ENCODE data around the gene SLC9A3. TPM values are rescaled to one million over a fixed set of nuclear protein-coding genes. Genes with fewer than 3 reads are reported as not detected.
A peak's percentile ranks its signal among the peaks of the same experiment; 100 is the strongest.

Gene SLC9A3
- total RNA-seq, 4 donors from 2014 or later = 1.7 to 4.5 (median 2.9) TPM

DNA sequence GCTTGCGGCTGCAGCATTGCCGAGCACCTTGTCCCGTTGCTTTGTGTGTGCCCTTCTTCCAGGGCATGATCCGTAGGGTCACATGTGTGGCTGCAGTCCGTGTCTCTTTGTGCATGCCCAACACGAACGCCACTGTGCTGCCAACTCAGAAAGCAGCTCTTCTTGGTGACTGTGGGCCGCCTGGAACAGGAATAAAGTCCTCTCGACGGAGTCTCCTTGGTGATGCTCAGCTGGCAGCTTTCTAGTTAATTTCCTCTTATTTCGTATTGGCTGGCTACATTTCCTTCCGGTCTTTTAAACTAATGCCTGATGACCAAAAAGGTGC, 75.5 kb downstream of the SLC9A3 start:
- ATAC-seq = no peak

GRCh38 chr5:448061-448765, 76.0 kb downstream of the SLC9A3 start:
- intact Hi-C loops (cut with DNase I; ENCODE audit: low total_unique reads) = loop anchor here (10.0 kb wide), 3 partner anchors 167 to 457 kb away; partner anchors contain the start of genes CEP72 and PDCD6

More for the DNA sequence above, 75.5 kb downstream of the SLC9A3 start:
- Histone ChIP-seq H3K27ac (no peak overlapping the region), H3K27me3 (no peaks in the 10 kb centered on the region), H3K4me3 (no peak overlapping the region), H3K9me3 (peaks cover 0 to 10% (median 6%) of the 10 kb centered on the region in 3 donors), H3K4me1 (peaks cover 8 to 9% of the 10 kb centered on the region in 2 donors), H3K36me3 (peaks cover 4 to 77% of the 10 kb centered on the region in 2 donors)
- intact Hi-C loops (cut with DNase I; ENCODE audit: low total_unique reads) = loop anchor here (10.0 kb wide), 3 partner anchors 166 to 456 kb away; partner anchors contain the start of genes CEP72 and PDCD6
- in situ Hi-C loops (cut with MboI; ENCODE audit: low sequenced_read_pairs in 4 of 4) = no loop called here
- TF ChIP-seq, protein P1, sequence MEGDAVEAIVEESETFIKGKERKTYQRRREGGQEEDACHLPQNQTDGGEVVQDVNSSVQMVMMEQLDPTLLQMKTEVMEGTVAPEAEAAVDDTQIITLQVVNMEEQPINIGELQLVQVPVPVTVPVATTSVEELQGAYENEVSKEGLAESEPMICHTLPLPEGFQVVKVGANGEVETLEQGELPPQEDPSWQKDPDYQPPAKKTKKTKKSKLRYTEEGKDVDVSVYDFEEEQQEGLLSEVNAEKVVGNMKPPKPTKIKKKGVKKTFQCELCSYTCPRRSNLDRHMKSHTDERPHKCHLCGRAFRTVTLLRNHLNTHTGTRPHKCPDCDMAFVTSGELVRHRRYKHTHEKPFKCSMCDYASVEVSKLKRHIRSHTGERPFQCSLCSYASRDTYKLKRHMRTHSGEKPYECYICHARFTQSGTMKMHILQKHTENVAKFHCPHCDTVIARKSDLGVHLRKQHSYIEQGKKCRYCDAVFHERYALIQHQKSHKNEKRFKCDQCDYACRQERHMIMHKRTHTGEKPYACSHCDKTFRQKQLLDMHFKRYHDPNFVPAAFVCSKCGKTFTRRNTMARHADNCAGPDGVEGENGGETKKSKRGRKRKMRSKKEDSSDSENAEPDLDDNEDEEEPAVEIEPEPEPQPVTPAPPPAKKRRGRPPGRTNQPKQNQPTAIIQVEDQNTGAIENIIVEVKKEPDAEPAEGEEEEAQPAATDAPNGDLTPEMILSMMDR (IDR thresholded peaks at IDR 0.05 in 4 of 5, conservative IDR thresholded peaks at IDR 0.05 in 1 of 5) = no peak
- DNase-seq = no peak

DNA sequence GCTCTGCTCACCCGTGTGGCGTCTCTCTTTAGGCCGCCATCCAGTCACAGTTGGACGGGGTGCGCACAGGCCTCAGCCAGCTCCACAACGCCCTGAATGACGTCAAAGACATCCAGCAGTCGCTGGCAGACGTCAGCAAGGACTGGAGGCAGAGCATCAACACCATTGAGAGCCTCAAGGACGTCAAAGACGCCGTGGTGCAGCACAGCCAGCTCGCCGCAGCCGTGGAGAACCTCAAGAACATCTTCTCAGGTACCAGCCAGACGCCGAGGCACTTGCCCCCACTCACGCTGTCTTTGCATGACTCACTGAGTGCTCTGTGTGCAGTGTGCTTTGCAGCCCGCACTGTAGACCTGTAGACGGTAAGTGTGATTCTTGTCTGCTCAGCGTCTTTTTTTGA, 76.7 kb downstream of the SLC9A3 start:
- in situ Hi-C loops (cut with MboI; ENCODE audit: low sequenced_read_pairs in 4 of 4) (no loop called here), intact Hi-C loops (cut with DNase I; ENCODE audit: low total_unique reads) (loop anchor here (10.0 kb wide), 3 partner anchors 167 to 457 kb away; partner anchors contain the start of genes CEP72 and PDCD6)
- peaks cover 0 to 65% of the 10 kb centered on the region in 2 donors for H3K36me3 ChIP-seq
- no peak overlapping the region for H3K4me3 ChIP-seq
- TF ChIP-seq POLR2A (IDR thresholded peaks at IDR 0.05) = no peak
- TF ChIP-seq, protein P1 (IDR thresholded peaks at IDR 0.05 in 4 of 5, conservative IDR thresholded peaks at IDR 0.05 in 1 of 5) = no peak
- ATAC-seq = no peak
- H3K4me1 ChIP-seq = peaks cover 9 to 13% of the 10 kb centered on the region in 2 donors
- DNase-seq = no peak
- H3K27me3 ChIP-seq = no peaks in the 10 kb centered on the region
- H3K9me3 ChIP-seq = peaks cover 0 to 10% (median 6%) of the 10 kb centered on the region in 3 donors
- H3K27ac ChIP-seq = no peak overlapping the region

More at GRCh38 chr5:448061-448765, 76.0 kb downstream of the SLC9A3 start:
- DNase-seq (peak in 1 of 2 donors; percentile 37), ATAC-seq (no peak)
- Histone ChIP-seq H3K9me3 (peaks cover 0 to 10% (median 6%) of the 10 kb centered on the region in 3 donors), H3K4me3 (no peak overlapping the region), H3K4me1 (peaks cover 9 to 12% of the 10 kb centered on the region in 2 donors), H3K27me3 (no peaks in the 10 kb centered on the region), H3K36me3 (peaks cover 0 to 72% of the 10 kb centered on the region in 2 donors), H3K27ac (no peak overlapping the region)
- in situ Hi-C loops (cut with MboI; ENCODE audit: low sequenced_read_pairs in 4 of 4) = no loop called here
- TF ChIP-seq POLR2A (IDR thresholded peaks at IDR 0.05) = no peak
- TF ChIP-seq, protein P1 (IDR thresholded peaks at IDR 0.05 in 4 of 5, conservative IDR thresholded peaks at IDR 0.05 in 1 of 5) = no peak

- H3K4me3 ChIP-seq = no peak overlapping the region
- peaks cover 16 to 19% of the 10 kb centered on the region in 2 donors for H3K4me1 ChIP-seq
- H3K27me3 ChIP-seq = no peaks in the 10 kb centered on the region
- H3K9me3 ChIP-seq = peaks cover 0 to 5% (median 4%) of the 10 kb centered on the region in 3 donors
- intact Hi-C loops (cut with DNase I; ENCODE audit: low total_unique reads) = loop anchor here (10.0 kb wide), 3 partner anchors 168 to 458 kb away; partner anchors contain the start of genes CEP72 and PDCD6
- in situ Hi-C loops (cut with MboI; ENCODE audit: low sequenced_read_pairs in 4 of 4) = no loop called here
- no peak overlapping the region for H3K27ac ChIP-seq
- peaks cover 0 to 58% of the 10 kb centered on the region in 2 donors for H3K36me3 ChIP-seq
- TF ChIP-seq POLR2A (IDR thresholded peaks at IDR 0.05) = no peak
- TF ChIP-seq, protein P1 (IDR thresholded peaks at IDR 0.05 in 4 of 5, conservative IDR thresholded peaks at IDR 0.05 in 1 of 5) = peak in 3 of 5 experiments; percentile 15 to 50 (median 24)
- DNase-seq (no peak), ATAC-seq (no peak)
Measured at GRCh38 chr5:446883-447263, 77.4 kb downstream of the SLC9A3 start.

All from gastrocnemius medialis (tissue), 4 donors.